GM18909 (cell line): ENCODE measurements around the gene PALM.

Source experiments
- ATAC-seq: cut with Tn5 transposase; IDR thresholded peaks from one replicate; pipeline ENCODE4 v1.9.1; 2021; ENCODE audit warnings: mild to moderate bottlenecking; ENCODE audit not compliant: unreplicated experiment, poor library complexity

Gene PALM

DNA sequence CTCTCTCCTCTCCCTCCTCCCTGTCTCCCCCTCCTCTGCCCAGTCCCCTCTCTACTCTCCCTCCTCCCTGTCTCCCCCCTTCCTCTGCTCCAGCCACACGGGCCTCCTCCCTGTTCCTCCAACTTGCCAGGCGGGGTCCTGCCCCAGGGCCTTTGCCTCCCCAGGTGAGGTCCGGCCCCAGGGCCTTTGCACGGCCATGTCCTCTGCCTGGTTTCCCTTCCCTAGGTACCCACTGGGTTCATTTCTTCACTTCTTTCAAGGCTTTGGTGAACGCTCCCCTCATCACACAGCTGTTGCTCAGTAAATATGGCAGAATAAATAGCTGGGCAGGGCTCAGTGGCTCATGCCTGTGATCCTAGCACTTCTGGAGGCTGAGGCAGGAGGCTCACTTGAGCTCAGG, 63.3 kb downstream of the PALM start:
- no peak for ATAC-seq

- no peak for ATAC-seq
Observed at GRCh38 chr19:772730-773436, 64.1 kb downstream of the PALM start.

DNA sequence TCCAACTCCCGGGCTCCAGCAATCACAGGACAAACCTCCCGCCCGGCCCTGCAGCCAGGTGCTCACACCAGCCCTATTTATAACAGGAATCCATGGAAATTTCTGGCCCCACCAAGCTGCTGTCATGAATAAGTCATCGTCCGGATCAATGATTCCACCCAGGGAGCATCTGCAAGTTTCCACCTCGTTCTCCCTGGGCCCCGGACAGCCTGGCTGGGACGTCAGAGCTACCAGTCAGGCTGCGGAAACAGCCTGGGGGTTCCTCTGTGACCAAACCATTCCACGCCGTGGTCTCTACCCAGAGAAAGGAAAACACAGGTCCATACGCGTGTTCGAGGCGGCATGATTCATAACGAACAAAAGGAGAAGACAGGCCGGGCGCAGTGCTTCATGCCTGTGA, 67.8 kb downstream of the PALM start:
- no peak for ATAC-seq

DNA sequence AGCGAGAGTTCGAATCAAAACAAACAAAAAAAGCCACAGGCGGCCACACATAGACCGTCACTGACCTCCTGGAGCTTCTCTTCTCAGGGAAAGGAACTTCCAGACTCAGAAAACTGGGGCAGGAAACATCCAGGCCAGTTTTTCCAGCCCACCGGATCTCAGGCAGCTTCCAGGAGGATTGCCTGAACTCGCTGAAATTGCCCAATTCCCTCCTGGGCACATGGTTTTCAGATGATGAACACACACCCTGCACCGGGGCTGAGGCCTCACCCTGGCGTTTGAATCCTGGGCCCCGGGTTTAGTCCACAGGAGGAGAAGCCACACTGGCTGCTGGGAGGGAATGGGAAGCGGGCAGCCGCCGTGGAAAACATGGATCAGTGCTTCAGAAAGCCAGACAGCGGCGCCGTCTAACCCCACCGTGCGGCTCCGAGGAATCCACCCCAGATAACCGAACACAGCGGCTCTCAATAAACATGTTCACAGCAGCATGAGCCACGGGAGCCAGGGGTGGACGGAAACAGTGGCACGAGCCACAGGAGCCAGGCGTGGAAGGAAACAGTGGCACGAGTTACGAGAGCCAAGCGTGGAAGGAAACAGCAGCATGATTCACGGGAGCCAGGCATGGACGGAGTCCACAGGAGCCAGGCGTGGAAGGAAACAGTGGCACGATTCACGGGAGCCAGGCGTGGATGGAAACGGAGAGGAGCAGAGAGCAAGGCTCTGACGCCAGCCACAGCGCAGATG, 70.3 kb downstream of the PALM start:
- ATAC-seq: no peak

GRCh38 chr19:780935-781334, 72.2 kb downstream of the PALM start:
- no peak for ATAC-seq

DNA sequence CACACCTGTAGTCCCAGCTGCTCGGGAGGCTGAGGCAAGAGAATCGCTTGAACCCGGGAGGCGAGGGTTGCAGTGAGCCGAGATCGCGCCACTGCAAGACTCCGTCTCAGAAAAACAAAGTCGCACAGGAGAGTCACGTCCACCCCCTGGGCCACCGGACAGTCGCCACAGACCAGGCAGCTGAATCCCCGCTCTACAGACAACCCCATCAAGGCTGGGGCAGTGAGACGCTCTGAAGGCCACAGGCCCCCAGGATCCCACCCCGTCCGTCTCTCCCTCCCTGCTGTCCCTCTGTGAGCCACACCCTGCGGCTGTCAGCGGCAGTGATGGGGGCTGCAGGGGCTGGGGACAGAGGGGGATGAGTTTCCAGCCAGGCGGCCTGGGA, 73.1 kb downstream of the PALM start:
- no peak for ATAC-seq

GRCh38 chr19:782185-782877, 73.6 kb downstream of the PALM start:
- no peak for ATAC-seq

DNA sequence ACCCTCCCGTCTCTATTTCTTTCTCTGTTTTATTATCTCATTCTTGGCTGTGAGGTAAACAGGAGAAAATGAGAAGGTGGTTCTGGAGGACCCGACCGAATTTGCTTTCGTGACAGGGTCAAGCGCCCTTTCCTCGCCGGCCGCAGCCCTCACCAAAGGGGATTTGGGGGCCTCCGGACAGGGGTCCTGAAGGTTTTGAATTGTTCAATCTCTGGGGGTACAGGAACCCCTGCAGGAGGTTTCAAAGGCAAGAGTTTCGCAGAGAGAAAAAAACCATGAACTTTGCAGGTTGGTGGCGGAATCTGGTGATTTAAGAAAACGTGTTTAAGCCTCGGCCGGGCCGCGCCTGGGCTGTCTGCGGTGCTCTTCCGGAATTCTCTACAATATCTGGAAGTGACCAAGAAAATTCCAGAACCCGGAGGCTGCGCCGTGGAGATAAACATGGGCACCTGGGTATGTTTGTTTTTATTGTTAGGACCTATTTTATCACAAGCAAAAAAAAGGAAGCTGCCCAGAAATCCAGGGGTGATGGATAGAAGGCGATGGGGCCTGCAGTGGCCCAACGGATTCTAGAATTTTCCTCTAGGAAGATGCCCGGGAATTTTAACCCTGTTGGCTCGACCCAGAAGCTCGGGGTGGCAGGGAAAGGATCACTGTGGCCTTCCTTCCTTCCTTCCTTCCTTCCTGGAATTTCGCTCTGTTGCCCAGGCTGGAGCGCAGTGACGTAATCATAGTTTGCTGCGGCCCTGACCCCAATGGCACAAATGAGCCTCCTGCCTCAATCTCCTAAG, 74.3 kb downstream of the PALM start:
- ATAC-seq: no peak

GRCh38 chr19:784541-784940, 75.8 kb downstream of the PALM start:
- no peak for ATAC-seq

DNA sequence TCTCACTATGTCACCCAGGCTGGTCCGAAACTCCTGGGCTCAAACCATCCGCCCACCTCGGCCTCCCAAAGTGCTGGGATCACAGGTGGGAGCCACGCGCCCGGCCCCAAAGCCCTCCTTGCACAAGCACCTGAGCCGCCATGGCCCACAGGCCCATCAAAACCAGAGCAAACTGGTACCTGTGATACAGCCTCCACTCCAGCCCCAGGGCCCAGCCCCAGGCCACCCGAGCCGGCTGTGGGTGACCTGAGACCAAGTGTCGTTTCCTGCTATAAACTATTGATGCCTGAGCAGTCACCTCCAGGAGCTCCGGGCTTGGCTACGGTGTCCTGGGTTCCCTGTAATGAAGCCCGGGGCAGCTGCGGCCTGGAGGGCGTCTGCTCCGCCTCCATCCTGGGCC, 78.8 kb downstream of the PALM start:
- ATAC-seq: no peak

DNA sequence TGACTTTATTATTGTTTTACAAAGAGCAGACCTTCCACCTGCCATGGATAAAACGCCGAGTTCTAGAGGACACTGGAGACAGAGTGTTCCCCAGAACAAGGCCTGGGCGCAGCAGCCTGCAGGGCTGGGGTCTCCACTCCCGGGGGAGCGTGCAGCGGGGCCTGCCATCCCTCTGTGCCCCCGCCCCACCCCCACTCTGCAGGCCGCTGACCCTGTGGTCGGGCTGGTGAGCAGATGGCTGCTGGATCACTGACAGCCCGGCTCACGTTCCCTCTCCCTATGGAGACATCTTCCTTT, 79.9 kb downstream of the PALM start:
- no peak for ATAC-seq

DNA sequence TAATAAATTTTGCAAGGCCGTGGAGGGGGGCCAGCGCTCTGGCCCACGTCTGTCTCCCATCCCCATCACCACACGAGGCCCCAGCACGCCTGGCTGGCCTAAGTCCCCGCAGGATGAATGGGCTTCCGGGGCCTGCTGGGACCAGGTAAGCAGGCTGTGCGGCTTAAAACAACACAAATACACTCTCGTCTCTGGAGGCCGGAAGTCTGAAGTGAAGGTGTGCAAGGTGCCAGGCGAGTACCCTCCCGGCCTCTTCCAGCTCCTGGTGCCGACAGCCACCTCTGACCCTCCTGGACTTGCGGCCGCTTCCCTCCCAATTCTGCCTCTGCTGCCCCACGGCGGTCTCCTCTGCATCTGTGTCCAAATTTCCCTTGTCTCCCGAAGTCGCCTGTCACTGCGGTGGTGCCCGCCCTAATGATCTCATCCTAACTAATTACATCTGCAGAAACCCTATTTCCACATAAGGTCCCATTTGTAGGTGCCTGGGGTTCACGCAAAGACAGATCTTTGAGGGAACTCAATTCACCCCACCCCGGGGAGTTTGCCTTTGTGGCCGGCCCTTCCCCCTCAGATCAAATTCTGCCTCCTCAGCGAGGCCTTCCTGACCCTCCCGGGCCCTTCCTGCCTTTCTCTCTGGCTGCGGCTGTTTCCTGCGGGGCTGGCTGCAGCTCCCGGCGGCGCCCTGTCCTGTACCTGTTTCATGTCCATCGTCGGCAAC, 80.4 kb downstream of the PALM start:
- ATAC-seq: no peak

DNA sequence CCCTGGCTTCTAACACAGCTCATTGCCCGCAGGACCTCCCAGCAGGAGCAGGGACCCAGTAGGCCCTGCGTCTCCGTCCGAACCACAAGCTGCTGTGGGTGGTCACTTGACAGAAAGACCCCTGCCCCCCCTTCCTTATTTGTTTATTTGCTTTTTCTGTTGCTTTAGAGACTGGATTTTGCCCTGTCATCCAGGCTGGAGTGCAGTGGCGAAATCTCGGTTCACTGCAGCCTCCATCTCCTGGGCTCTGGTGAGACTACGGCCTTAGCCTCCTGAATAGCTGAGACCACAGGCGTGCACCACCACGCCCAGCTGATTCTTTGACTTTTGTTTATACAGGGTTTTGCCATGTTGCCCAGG, 80.9 kb downstream of the PALM start:
- no peak for ATAC-seq

DNA sequence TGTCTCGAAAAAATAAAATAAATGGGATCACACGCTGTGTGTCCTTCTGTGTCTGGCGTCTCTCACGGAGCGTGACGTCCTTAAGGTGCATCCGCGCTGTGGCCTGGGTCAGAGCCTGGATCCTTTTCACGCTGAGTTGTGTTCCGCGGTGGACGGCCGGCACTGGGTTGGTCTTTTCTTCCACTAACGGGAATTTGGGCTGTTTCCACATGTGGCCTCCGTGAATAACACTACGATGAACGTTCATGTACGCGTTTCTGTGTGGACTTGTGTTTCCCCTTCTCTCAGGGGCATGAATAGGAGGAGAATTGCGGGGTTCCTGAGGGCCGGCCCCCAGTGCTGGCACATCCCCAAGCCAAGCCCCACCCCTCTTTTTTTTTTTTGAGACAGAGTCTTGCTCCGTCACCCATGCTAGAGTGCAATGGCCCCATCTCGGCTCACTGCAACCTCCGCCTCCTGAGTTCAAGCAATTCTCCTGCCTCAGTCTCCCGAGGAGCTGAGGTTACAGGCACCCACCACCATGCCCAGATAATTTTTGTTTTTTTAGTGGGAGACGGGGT, 82.4 kb downstream of the PALM start:
- ATAC-seq: no peak

DNA sequence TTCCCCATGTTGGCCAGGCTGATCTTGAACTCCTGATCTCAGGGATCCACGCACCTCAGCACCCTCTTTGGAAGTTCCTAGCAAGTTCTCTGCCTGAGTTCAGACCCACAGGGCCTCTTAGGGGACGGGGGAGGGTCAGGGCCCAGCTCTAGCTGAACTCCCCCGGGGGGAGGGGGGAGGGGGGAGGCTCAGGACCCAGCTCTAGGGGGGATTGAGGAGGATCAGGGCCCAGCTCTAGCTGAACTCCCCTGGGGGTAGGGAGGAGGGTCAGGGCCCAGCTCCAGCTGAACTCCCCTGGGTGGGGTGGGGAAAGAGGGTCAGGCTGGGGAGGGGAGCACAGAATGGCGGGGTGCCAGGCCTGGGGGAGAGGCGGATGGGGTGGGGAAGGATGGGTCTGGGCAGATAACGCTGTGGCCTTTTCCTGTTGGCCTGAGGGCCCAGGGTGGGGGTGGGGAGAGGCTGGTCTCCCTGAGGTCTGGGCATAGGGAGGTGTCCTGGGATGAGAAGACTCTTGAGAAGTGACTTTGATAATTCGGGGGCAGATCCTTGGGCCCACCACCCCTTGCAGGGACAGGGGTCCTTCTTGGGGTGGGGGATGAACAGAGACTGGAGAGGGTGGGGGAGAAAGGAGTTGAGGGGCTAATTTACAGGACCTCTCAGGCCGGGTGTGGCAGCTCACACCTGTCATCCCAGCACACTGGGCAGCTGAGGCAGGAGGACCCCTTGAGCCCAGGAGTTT, 83.0 kb downstream of the PALM start:
- ATAC-seq: no peak

DNA sequence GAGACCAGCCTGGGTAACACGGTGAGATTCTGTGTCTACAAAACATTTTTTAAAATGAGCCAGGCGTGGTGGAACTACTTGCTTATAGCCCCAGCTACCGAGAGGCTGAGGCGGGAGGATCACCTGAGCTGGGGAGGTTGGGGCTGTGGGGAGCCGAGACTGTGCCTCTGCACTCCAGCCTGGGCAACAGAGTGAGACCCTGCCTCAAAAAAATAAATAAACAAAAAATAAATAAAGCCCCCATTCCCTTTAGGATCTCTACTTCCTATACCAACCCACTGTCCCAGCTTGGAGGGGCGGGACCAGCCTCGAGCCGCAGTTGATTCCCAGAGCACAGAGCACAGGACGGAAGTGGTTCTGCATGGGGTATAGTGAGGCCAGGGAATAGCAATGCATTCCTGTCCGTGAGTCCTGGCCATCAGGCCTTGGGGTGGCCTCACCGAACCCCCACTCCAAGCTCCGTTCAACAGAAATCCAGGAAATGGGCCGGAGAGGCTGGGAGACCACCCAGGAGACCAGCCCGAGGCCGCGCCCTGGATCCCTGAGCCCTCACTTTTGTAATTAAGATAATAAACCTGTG, 83.7 kb downstream of the PALM start:
- ATAC-seq: no peak

DNA sequence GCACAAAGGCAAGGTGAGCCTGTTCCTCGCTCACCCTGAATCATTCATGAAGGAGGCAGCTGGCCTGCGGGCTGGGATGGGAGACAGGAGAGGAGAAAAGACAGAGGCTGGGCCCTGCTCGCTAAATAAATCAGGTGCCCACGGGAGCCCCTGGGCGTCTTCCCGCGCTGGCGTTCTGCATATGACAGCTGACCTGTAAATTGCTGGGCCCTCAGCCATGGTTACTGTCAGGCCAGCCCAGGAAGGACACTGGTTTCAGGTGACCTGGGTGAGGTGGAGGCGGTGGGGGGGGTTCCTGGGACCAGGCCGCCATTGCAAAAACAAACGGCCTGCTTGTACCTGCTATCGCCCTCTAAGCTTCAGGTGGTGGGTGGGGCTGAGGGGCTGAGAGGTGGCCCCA, 85.1 kb downstream of the PALM start:
- no peak for ATAC-seq

DNA sequence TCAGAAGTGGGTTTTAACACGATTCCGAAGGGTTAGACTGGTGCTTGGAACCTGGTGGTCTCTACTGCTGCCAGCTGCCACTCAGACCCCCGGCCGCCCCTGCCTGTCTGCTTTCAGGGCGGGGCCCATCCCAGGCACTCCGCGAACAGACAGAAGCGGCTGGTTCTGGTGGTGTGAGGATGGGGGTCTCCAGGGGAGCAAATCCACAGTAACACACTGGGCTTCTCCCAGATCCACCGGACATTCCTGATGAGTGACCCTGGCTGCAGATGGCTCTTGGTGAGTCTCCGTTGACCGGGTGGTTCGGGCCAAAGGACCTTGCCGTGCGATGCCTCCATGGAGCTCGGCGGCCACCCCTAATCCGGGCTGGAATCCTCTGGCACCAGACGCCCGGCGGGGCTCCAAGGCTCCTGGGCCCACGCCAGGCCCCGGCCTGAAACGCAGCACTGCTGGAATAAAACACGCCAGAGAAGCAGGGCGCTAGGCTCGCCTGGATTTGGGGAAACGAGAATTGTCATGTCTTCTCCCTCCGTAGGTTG, 86.4 kb downstream of the PALM start:
- ATAC-seq: no peak
